Measurements from ENCODE around the gene ANKK1. TPM values are rescaled to one million over a fixed set of nuclear protein-coding genes. Genes with fewer than 3 reads are reported as not detected.

Gene ANKK1
- total RNA-seq, 1 experiment from 2014 or later = not detected

- DNase-seq (ENCODE audit: low read depth) = no peak
Observed at GRCh38 chr11:113408887-113409286, 21.3 kb downstream of the ANKK1 start.

- DNase-seq (ENCODE audit: low read depth) = no peak
Observed at GRCh38 chr11:113409526-113409925, 21.9 kb downstream of the ANKK1 start.

GRCh38 chr11:113410414-113411135 lies 23.0 kb downstream of the ANKK1 start:
- no peak for DNase-seq (ENCODE audit: low read depth)

- DNase-seq (ENCODE audit: low read depth) = no peak
Observed at GRCh38 chr11:113411536-113411935, 24.0 kb downstream of the ANKK1 start.

- no peak for DNase-seq (ENCODE audit: low read depth)
Observed at GRCh38 chr11:113412675-113413074, 25.1 kb downstream of the ANKK1 start.

GRCh38 chr11:113415343-113415742 lies 27.8 kb downstream of the ANKK1 start:
- no peak for DNase-seq (ENCODE audit: low read depth)

GRCh38 chr11:113417428-113417827 lies 29.8 kb downstream of the ANKK1 start:
- DNase-seq (ENCODE audit: low read depth) = no peak

- no peak for DNase-seq (ENCODE audit: low read depth)
Observed at GRCh38 chr11:113419454-113420003, 31.9 kb downstream of the ANKK1 start.

- no peak for DNase-seq (ENCODE audit: low read depth)
Observed at GRCh38 chr11:113420808-113421207, 33.2 kb downstream of the ANKK1 start.

- no peak for DNase-seq (ENCODE audit: low read depth)
Observed at GRCh38 chr11:113426686-113427085, 39.1 kb downstream of the ANKK1 start.

- no peak for DNase-seq (ENCODE audit: low read depth)
Observed at GRCh38 chr11:113431746-113432145, 44.2 kb downstream of the ANKK1 start.

GRCh38 chr11:113435190-113435968 lies 47.8 kb downstream of the ANKK1 start:
- no peak for DNase-seq (ENCODE audit: low read depth)

- DNase-seq (ENCODE audit: low read depth) = no peak
Observed at GRCh38 chr11:113436672-113437252, 49.2 kb downstream of the ANKK1 start.

GRCh38 chr11:113440816-113441215 lies 53.2 kb downstream of the ANKK1 start:
- no peak for DNase-seq (ENCODE audit: low read depth)

- DNase-seq (ENCODE audit: low read depth) = no peak
Observed at GRCh38 chr11:113444502-113445123, 57.0 kb downstream of the ANKK1 start.

GRCh38 chr11:113446112-113446511 lies 58.5 kb downstream of the ANKK1 start:
- DNase-seq (ENCODE audit: low read depth) = peak; percentile 48

GRCh38 chr11:113446938-113447337 lies 59.4 kb downstream of the ANKK1 start:
- no peak for DNase-seq (ENCODE audit: low read depth)

GRCh38 chr11:113447621-113448315 lies 60.2 kb downstream of the ANKK1 start:
- DNase-seq (ENCODE audit: low read depth) = peak; percentile 80

GRCh38 chr11:113448316-113448677 lies 60.7 kb downstream of the ANKK1 start:
- no peak for DNase-seq (ENCODE audit: low read depth)

GRCh38 chr11:113449743-113450142 lies 62.2 kb downstream of the ANKK1 start:
- no peak for DNase-seq (ENCODE audit: low read depth)

Measured in Daoy (cell line).